GM12878 (cell line): ENCODE data around the gene NUP210.

Source experiments
- CBX5 ChIP-seq: sonication (generic); IDR thresholded peaks from 2 replicates; pipeline ENCODE4 v1.6.1; 2016; ENCODE audit warnings: low read depth, moderate library complexity, mild to moderate bottlenecking, inconsistent platforms
- EP300 ChIP-seq, 2 experiments: fragments of 150-350 bp in 1 of 2; IDR thresholded peaks; 2 replicates each; pipeline ENCODE4 v1.6.1; 2011 to 2012; ENCODE audit warnings: low read depth in 2 of 2, low read length in 2 of 2, borderline replicate concordance in 1 of 2, improper control_type of control experiment in 1 of 2, inconsistent platforms in 1 of 2; ENCODE audit not compliant: control insufficient read depth in 1 of 2
- EZH2 ChIP-seq: IDR thresholded peaks from 2 replicates; pipeline ENCODE4 v1.6.1; 2012; ENCODE audit warnings: low read depth, mild to moderate bottlenecking, control low read depth, inconsistent platforms, low read length, borderline replicate concordance; ENCODE audit not compliant: control insufficient read depth
- RAD51 ChIP-seq: fragments of 450-650 bp; IDR thresholded peaks from 2 replicates; pipeline ENCODE4 v1.6.1; 2016; ENCODE audit warnings: moderate library complexity, mild to moderate bottlenecking, inconsistent platforms
- SIN3A ChIP-seq: IDR thresholded peaks from 2 replicates; pipeline ENCODE4 v1.6.1; 2012; ENCODE audit warnings: low read depth, low read length, improper control_type of control experiment
- YY1 ChIP-seq: IDR thresholded peaks from 2 replicates; pipeline ENCODE4 v1.6.1; 2011; ENCODE audit warnings: low read depth, mild to moderate bottlenecking, low read length
- TF ChIP-seq, protein P1 (sequence below), 3 experiments: IDR thresholded peaks in 2 of 3; conservative IDR thresholded peaks in 1 of 3; 2 replicates each; pipeline ENCODE4 v1.5.1; 2011; ENCODE audit warnings: low read depth in 3 of 3, low read length in 3 of 3, mild to moderate bottlenecking in 3 of 3, control low read depth in 2 of 3, moderate library complexity in 2 of 3, inconsistent platforms in 1 of 3, mixed read lengths in 1 of 3; ENCODE audit not compliant: control insufficient read depth in 2 of 3, insufficient read depth in 1 of 3; ENCODE audit errors: extremely low read depth in 1 of 3
- TF ChIP-seq, protein P2 (sequence below): IDR thresholded peaks from 2 replicates; pipeline ENCODE4 v1.6.1; 2011; ENCODE audit warnings: borderline replicate concordance, low read depth, mild to moderate bottlenecking, moderate library complexity, mixed read lengths, low read length; ENCODE audit not compliant: insufficient read depth; ENCODE audit errors: extremely low read length

DNA sequence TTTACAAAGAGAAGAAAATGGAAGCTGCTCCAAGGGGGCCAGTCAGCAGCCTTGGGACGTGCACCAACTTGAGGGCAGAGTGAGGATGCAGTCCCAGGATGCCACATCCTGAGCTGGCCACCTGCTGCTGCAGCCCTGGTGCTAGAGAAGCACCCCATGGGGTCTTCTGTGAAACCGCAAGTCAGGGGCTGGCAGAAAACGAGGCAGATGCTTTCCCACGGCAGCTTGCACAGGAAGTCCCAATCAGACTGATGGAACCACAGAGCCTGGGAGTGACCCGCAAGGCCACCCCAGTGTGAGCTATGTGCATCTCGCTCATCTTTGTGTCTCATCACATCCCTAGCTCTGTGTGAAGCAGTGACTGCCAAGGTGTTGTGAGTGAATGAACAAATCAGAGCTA is 76.5 kb downstream of the NUP210 start:
- TF ChIP-seq EZH2: no peak
- TF ChIP-seq, protein P1, sequence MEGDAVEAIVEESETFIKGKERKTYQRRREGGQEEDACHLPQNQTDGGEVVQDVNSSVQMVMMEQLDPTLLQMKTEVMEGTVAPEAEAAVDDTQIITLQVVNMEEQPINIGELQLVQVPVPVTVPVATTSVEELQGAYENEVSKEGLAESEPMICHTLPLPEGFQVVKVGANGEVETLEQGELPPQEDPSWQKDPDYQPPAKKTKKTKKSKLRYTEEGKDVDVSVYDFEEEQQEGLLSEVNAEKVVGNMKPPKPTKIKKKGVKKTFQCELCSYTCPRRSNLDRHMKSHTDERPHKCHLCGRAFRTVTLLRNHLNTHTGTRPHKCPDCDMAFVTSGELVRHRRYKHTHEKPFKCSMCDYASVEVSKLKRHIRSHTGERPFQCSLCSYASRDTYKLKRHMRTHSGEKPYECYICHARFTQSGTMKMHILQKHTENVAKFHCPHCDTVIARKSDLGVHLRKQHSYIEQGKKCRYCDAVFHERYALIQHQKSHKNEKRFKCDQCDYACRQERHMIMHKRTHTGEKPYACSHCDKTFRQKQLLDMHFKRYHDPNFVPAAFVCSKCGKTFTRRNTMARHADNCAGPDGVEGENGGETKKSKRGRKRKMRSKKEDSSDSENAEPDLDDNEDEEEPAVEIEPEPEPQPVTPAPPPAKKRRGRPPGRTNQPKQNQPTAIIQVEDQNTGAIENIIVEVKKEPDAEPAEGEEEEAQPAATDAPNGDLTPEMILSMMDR (IDR thresholded peaks at IDR 0.05 in 2 of 3, conservative IDR thresholded peaks at IDR 0.05 in 1 of 3; ENCODE audit: control insufficient read depth in 2 of 3, extremely low read depth in 1 of 3, insufficient read depth in 1 of 3, low read depth in 3 of 3, low read length in 3 of 3): no peak
- no peak for TF ChIP-seq CBX5
- no peak for TF ChIP-seq EP300 (IDR thresholded peaks at IDR 0.05; ENCODE audit: borderline replicate concordance in 1 of 2, control insufficient read depth in 1 of 2, low read depth in 2 of 2, low read length in 2 of 2)
- TF ChIP-seq RAD51: no peak
- TF ChIP-seq YY1: no peak
- no peak for TF ChIP-seq SIN3A
- TF ChIP-seq, protein P2, sequence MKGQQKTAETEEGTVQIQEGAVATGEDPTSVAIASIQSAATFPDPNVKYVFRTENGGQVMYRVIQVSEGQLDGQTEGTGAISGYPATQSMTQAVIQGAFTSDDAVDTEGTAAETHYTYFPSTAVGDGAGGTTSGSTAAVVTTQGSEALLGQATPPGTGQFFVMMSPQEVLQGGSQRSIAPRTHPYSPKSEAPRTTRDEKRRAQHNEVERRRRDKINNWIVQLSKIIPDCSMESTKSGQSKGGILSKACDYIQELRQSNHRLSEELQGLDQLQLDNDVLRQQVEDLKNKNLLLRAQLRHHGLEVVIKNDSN: no peak
